Right lobe of liver (tissue), 4 donors: ENCODE data around the gene MYLK4.

Source experiments
- CTCF ChIP-seq, 4 donors: fragments of 200-600 bp in 3 of 4; fragments of 450-650 bp in 1 of 4; IDR thresholded peaks; one replicate each; pipeline versions ENCODE4 v1.5.1 to v1.8.0; 2016 to 2022; ENCODE audit warnings: antibody characterized with exemption in 4 of 4, mild to moderate bottlenecking in 2 of 4
- POLR2A ChIP-seq: fragments of 450-650 bp; IDR thresholded peaks from one replicate; pipeline ENCODE4 v1.6.1; 2017; ENCODE audit warnings: antibody characterized with exemption, mild to moderate bottlenecking
- donor health status: DM: no; HTN: no; CAD: no.
- donor health status: DM: no; HTN: no; CAD: no.
- donor health status: DM: no; HTN: yes; CAD: no.

GRCh38 chr6:2745246-2745645, 5.5 kb downstream of the MYLK4 start:
- TF ChIP-seq CTCF (IDR thresholded peaks at IDR 0.05) = no peak
- no peak for TF ChIP-seq POLR2A
